Uterus (tissue), 4 donors: ENCODE results near the gene PCP4. TPM values are rescaled to one million over a fixed set of nuclear protein-coding genes. Genes with fewer than 3 reads are reported as not detected.

Source experiments
- DNase-seq, 2 donors: peaks; one replicate each; pipeline ENCODE4 v3.0.0-alpha.2; 2019 to 2020
- H3K27ac ChIP-seq, 2 donors: fragments of 200-600 bp; sonication (generic); 1 replicate in 1 of 2; 2 replicates in 1 of 2; pipeline ENCODE4 v1.5.1; 2016 to 2018
- H3K27me3 ChIP-seq, 2 donors: fragments of 200-600 bp; sonication (generic); one replicate each; pipeline ENCODE4 v1.5.1; 2018 to 2019; ENCODE audit warnings: control low read depth in 1 of 2
- H3K36me3 ChIP-seq, 2 donors: fragments of 200-600 bp; sonication (generic); one replicate each; pipeline ENCODE4 v1.5.1; 2019; ENCODE audit warnings: control low read depth in 1 of 2
- H3K4me1 ChIP-seq, 2 donors: fragments of 200-600 bp; sonication (generic); one replicate each; pipeline ENCODE4 v1.5.1; 2018 to 2019; ENCODE audit warnings: control low read depth in 1 of 2
- H3K4me3 ChIP-seq, 2 donors: fragments of 200-600 bp; sonication (generic); 1 replicate in 1 of 2; 2 replicates in 1 of 2; pipeline ENCODE4 v1.5.1; 2018 to 2019; ENCODE audit warnings: mild to moderate bottlenecking in 1 of 2
- H3K9me3 ChIP-seq, 2 donors: fragments of 200-600 bp; sonication (generic); one replicate each; pipeline ENCODE4 v1.5.1; 2019; ENCODE audit warnings: control low read depth in 1 of 2
- POLR2A ChIP-seq, 2 donors: fragments of 450-650 bp; IDR thresholded peaks; one replicate each; pipeline ENCODE4 v1.6.1; 2016; ENCODE audit warnings: antibody characterized with exemption in 2 of 2, mild to moderate bottlenecking in 1 of 2, moderate library complexity in 1 of 2
- intact Hi-C: fragments of 100-400 bp; cut with DNase I; formaldehyde crosslinking; loops from one replicate; pipeline ENCODE4 v1.15.1; 2023; ENCODE audit warnings: low total_unique reads
- total RNA-seq, 4 donors: library from RNA; depleted of rRNA in 3 of 4; stranded (reverse); fragments of >200 nt in 3 of 4; gene quantifications; one replicate each; pipeline versions ENCODE4 v1.1.0 to v1.2.4, GENCODE V29; 2014 to 2023
- TF ChIP-seq, protein P1 (sequence below), 4 experiments: fragments of 200-600 bp in 2 of 4; fragments of 450-650 bp in 2 of 4; sonication (generic) in 2 of 4; IDR thresholded peaks; one replicate each; pipeline ENCODE4 v1.5.1; 2016 to 2019; ENCODE audit warnings: antibody characterized with exemption in 4 of 4, mild to moderate bottlenecking in 2 of 4, moderate library complexity in 1 of 4
- donor health status: DM: yes; HTN: yes; CAD: no.

The PCP4 gene
- total RNA-seq, 4 donors from 2014 or later, result 5.3 to 35.9 (median 20.3) TPM

GRCh38 chr21:39958731-39959130 lies 91.5 kb downstream of the PCP4 start:
- intact Hi-C loops, result no loop called here
- TF ChIP-seq POLR2A (IDR thresholded peaks at IDR 0.05), result no peak
- TF ChIP-seq, protein P1, sequence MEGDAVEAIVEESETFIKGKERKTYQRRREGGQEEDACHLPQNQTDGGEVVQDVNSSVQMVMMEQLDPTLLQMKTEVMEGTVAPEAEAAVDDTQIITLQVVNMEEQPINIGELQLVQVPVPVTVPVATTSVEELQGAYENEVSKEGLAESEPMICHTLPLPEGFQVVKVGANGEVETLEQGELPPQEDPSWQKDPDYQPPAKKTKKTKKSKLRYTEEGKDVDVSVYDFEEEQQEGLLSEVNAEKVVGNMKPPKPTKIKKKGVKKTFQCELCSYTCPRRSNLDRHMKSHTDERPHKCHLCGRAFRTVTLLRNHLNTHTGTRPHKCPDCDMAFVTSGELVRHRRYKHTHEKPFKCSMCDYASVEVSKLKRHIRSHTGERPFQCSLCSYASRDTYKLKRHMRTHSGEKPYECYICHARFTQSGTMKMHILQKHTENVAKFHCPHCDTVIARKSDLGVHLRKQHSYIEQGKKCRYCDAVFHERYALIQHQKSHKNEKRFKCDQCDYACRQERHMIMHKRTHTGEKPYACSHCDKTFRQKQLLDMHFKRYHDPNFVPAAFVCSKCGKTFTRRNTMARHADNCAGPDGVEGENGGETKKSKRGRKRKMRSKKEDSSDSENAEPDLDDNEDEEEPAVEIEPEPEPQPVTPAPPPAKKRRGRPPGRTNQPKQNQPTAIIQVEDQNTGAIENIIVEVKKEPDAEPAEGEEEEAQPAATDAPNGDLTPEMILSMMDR (IDR thresholded peaks at IDR 0.05), result no peak
- Histone ChIP-seq H3K27ac (no peak overlapping the region), H3K27me3 (no peaks in the 10 kb centered on the region), H3K9me3 (peaks cover 0 to 3% of the 10 kb centered on the region in 2 donors), H3K36me3 (no peaks in the 10 kb centered on the region), H3K4me1 (no peaks in the 10 kb centered on the region), H3K4me3 (no peak overlapping the region)
- DNase-seq, result no peak

- no peak overlapping the region for H3K4me3 ChIP-seq
- no peak overlapping the region for H3K27ac ChIP-seq
- TF ChIP-seq, protein P1 (IDR thresholded peaks at IDR 0.05), result no peak
- no peak for TF ChIP-seq POLR2A (IDR thresholded peaks at IDR 0.05)
- H3K36me3 ChIP-seq, result no peaks in the 10 kb centered on the region
- intact Hi-C loops, result no loop called here
- no peaks in the 10 kb centered on the region for H3K27me3 ChIP-seq
- no peaks in the 10 kb centered on the region for H3K4me1 ChIP-seq
- peaks cover 0 to 3% of the 10 kb centered on the region in 2 donors for H3K9me3 ChIP-seq
- DNase-seq, result no peak
Observed at GRCh38 chr21:39961251-39961650, 94.0 kb downstream of the PCP4 start.

DNA sequence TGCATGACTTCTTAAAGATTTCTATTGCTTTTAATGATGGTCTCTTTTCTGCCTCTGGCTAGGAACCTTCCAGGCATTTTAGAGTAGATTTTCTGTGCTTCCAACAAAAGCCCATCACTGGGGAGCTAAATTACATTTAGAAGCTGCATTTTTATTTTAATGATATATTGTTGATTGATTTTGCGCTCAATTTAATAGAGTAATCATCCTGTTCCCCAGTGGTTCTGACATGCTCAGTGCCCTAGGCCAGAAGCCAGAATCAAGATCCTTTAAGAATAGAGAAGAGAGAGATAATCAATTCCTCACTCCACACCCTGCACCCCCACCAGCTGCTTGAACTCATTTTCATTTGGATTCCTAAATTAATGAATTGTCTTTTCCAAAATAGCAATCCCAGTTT lies 97.8 kb downstream of the PCP4 start:
- intact Hi-C loops, result no loop called here
- Histone ChIP-seq H3K27me3 (no peaks in the 10 kb centered on the region), H3K9me3 (no peaks in the 10 kb centered on the region), H3K4me1 (no peaks in the 10 kb centered on the region), H3K27ac (no peak overlapping the region), H3K4me3 (no peak overlapping the region), H3K36me3 (no peaks in the 10 kb centered on the region)
- no peak for TF ChIP-seq POLR2A (IDR thresholded peaks at IDR 0.05)
- TF ChIP-seq, protein P1 (IDR thresholded peaks at IDR 0.05), result no peak
- no peak for DNase-seq

- DNase-seq, result no peak
- intact Hi-C loops, result no loop called here
Observed at GRCh38 chr21:39966786-39967185, 99.5 kb downstream of the PCP4 start.

DNA sequence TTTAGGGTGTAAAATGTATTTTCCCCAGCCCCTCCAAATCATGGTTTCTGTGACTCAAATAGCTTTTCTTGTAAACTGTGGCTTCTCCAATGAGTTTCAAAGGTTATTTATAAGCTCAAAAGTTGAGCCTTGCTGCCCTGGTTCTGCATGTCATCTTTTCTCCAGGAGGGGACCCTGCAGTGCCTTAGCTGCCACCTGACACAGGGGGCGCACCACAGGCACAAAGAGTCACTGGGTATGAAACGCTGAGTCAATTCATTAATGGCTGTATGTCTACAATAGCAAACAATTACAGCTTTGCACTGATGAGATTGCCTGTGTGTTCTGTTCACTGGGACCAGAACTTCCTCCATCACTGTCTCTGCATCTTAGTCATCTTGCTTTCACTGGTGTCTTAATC lies 100.8 kb downstream of the PCP4 start:
- no peak overlapping the region for H3K27ac ChIP-seq
- no peak overlapping the region for H3K4me3 ChIP-seq
- no peaks in the 10 kb centered on the region for H3K4me1 ChIP-seq
- no peak for DNase-seq
- H3K36me3 ChIP-seq, result no peaks in the 10 kb centered on the region
- H3K27me3 ChIP-seq, result no peaks in the 10 kb centered on the region
- no peaks in the 10 kb centered on the region for H3K9me3 ChIP-seq
- TF ChIP-seq POLR2A (IDR thresholded peaks at IDR 0.05), result no peak
- TF ChIP-seq, protein P1 (IDR thresholded peaks at IDR 0.05), result no peak
- intact Hi-C loops, result no loop called here

More at GRCh38 chr21:39966786-39967185, 99.5 kb downstream of the PCP4 start:
- Histone ChIP-seq H3K9me3 (no peaks in the 10 kb centered on the region), H3K27me3 (no peaks in the 10 kb centered on the region), H3K36me3 (no peaks in the 10 kb centered on the region), H3K27ac (no peak overlapping the region), H3K4me1 (no peaks in the 10 kb centered on the region), H3K4me3 (no peak overlapping the region)
- TF ChIP-seq, protein P1 (IDR thresholded peaks at IDR 0.05), result no peak
- no peak for TF ChIP-seq POLR2A (IDR thresholded peaks at IDR 0.05)
